Tongue (tissue), 2 donors: ENCODE data around the gene ALDH8A1. TPM values are rescaled to one million over a fixed set of nuclear protein-coding genes. Genes with fewer than 3 reads are reported as not detected.
"Not testable (repeated sequence)": the region's sequence is repeated elsewhere in the genome, so short reads cannot be mapped to it uniquely, and the experiment has no call there.

ENCODE experiments used
- DNase-seq: peaks from one replicate; pipeline ENCODE4 v3.0.0-alpha.2; 2015
- total RNA-seq: library from RNA; depleted of rRNA; stranded (reverse); fragments of >200 nt; gene quantifications from one replicate; pipeline ENCODE4 v1.2.3, GENCODE V29; 2014

Gene ALDH8A1
- total RNA-seq, 1 donor from 2014 or later = not detected

DNA sequence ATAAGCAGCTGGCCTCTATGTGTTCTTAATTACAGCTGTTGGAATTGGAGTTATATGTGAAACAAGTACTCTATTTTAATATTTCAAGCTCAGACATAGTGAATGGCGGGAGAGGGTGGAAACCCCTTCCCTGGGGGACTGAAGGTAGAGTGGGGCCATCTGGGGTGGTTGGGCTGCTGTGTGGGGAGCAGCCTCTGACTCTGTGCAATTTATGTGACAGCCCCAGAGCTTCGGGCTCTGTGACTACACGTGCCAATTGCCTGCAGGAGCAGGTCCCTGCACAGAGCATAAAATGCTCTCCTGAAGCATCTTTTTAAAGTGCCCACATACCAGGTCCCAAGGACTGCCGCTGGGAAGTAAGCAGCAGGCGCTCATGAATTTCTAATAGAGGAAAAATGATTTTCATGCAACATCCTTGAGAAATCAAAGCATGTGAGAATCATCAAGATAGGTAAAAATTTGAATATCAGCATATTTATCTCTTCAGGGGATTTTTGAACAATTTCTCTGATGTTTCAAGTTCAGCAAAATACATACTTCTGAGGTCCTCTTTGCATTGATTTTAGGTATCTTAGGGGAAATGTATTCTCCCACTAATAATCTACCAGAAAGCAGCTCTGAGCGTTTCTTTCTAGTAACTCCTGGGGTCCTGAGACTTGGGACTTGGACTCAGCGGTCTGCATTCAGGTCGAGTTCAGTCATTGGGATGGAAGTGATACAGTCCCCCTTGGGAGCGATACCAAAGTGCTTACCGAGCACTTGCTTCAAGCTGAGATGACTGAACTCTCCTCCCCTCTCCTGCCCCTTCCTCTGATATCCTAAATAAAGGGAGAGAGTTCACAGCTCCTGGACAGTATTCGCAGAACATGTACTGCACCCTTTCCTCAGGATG lies 40.0 kb downstream of the ALDH8A1 start:
- no peak for DNase-seq

DNA sequence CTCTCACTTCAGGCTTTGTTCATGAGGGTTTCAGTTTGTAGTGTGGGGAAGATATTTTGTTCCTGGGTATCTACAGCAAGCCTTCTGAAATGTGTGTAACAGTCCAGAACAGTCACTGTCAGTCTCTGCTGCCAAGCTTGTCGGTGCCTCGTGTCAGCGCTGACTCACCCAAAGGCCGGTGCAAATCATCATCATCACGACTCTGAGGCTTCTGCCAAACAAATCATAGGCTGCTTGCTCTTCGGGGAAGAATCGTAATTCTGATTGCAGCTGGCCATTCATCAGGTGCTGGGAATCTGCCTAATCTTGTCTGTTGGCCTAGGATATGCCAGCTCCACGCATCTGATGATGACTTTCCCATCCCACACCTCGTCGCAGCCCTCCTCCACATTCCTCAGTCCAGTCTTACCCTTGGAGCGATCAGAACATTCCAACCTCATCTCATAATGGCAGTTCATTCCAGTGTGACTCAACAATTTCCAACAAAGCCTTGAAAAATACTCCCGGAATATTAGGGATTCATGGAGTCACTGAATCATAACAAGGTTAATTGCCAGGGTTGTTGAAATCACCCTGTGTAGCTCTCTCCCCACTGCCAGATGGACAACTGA lies 40.9 kb downstream of the ALDH8A1 start:
- DNase-seq = peak; percentile 7

DNA sequence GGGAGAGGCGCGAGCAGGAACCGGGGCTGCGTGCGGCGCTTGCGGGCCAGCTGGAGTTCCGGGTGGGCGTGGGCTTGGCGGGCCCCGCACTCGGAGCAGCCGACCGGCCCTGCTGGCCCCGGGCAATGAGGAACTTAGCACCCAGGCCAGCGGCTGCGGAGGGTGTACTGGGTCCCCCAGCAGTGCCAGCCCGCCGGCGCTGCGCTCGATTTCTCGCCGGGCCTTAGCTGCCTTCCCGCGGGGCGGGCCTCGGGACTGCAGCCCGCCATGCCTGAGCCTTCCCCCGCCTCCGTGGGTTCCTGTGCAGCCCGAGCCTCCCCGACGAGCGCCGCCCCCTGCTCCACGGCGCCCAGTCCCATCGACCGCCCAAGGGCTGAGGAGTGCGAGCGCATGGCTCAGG lies 45.2 kb downstream of the ALDH8A1 start:
- DNase-seq = not testable (repeated sequence)

DNA sequence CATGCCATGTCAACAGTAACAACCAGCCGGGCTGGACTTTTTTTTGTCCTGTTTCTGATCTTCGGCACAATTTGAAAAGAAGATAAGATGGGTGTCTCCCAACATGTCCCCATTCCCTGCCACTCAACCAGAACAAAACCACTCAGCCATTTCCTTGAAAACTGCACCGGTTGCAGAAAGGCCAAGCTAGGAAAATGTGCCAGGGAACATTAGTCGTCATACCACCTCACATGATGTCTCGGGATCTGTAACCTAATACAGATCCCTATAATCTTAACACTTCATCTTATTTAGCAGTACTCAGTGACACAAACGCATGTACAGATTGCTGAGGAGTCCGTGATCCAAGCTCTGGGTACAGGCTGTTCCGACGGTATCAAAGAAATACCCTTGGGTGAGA lies 46.5 kb downstream of the ALDH8A1 start:
- no peak for DNase-seq

- DNase-seq = no peak
Observed at GRCh38 chr6:134902936-134903335, 47.0 kb downstream of the ALDH8A1 start.

DNA sequence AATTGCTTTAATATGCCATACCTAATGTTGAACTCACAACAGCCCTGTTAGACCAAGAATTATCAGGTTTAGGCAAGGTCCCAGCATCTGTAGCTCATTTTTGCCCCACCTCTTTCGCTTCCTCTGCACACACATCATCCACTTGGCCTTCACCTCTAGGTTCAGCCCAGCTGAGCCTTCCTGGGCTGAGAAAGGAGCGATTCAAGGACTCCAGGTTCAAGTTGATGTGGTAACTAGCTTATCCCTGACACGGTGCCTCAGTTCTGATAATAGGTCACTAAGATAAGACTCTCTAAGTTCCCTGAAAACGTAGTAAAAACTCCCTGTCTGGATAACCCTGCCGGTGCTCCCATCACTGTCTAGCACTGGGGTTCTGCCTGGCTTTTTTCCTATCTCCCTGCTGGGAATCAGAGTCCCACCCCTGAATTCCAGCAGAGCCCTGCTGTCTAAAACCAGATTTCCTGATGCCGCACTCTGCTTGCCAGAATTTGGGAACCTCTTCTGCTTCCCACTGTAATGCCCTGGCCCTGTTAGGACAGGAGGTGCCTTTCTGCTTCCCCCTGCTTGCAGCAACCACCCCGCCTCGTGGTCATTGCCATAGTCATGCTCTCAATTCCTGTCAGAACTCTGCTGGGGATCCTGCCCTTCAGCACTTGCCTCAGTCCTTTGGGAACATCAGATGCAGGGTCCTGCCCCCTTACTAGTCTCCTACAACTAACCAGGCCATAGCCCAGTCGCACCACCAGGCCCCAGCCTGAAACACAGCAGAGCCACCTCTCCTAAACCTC lies 47.6 kb downstream of the ALDH8A1 start:
- no peak for DNase-seq

GRCh38 chr6:134898575-134898974 lies 51.3 kb downstream of the ALDH8A1 start:
- DNase-seq = no peak

DNA sequence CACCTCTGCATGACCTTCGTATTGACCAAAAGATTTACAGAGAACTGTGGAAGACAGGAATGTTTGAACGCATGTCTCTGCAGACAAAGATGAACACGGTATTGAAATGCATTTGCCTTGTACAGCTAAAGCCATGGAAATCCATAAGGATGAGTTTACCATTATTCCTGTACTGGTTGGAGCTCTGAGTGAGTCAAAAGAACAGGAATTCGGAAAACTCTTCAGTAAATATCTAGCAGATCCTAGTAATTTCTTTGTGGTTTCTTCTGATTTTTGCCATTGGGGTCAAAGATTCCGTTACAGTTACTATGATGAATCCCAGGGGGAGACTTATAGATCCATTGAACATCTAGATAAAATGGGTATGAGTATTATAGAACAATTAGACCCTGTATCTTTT lies 51.7 kb downstream of the ALDH8A1 start:
- not testable (repeated sequence) for DNase-seq

- no peak for DNase-seq
Observed at GRCh38 chr6:134896910-134897309, 53.0 kb downstream of the ALDH8A1 start.

GRCh38 chr6:134894800-134895199 lies 55.1 kb downstream of the ALDH8A1 start:
- DNase-seq = no peak

GRCh38 chr6:134892362-134892761 lies 57.5 kb downstream of the ALDH8A1 start:
- no peak for DNase-seq

DNA sequence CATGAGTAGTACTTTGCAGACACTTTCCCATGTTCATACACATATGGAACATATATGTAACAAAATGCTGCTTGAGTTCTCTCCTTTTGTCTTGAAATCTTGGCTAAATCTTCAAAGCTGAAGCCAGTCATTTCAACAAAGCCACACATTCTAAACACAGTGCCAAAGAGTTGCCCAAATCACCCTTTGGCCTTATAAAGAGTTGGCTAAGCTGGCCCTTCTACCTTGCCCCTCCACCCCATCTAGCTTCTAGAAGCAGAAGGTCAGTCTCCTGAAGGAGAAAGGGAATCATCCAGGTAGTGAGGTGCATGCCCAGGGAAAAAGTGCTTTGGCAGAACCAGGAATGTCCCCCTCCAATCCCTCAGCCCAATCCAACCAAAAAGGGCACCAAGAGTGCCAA lies 58.3 kb downstream of the ALDH8A1 start:
- no peak for DNase-seq

GRCh38 chr6:134888316-134888715 lies 61.6 kb downstream of the ALDH8A1 start:
- DNase-seq = no peak

DNA sequence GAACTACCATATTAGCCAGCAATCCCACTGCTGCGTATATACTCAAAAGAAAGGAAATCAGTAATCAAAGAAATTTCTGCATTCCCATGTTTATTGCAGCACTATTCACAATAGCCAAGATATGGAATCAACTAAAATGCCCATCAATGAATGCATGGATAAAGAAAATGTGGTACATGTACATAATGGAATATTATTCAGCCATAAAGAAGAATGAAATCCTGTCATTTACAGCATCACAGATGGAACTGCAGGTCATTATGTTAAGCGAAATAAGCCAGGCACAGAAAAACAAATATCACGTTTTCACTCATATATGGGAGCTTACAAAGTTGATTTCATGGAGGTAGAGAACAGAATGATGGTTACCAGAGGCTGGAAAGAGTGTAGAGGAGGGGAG lies 65.1 kb downstream of the ALDH8A1 start:
- no peak for DNase-seq

GRCh38 chr6:134883314-134883713 lies 66.6 kb downstream of the ALDH8A1 start:
- DNase-seq = no peak

GRCh38 chr6:134882426-134883038 lies 67.4 kb downstream of the ALDH8A1 start:
- peak; percentile 86 for DNase-seq

- no peak for DNase-seq
Observed at GRCh38 chr6:134880487-134881190, 69.3 kb downstream of the ALDH8A1 start.

DNA sequence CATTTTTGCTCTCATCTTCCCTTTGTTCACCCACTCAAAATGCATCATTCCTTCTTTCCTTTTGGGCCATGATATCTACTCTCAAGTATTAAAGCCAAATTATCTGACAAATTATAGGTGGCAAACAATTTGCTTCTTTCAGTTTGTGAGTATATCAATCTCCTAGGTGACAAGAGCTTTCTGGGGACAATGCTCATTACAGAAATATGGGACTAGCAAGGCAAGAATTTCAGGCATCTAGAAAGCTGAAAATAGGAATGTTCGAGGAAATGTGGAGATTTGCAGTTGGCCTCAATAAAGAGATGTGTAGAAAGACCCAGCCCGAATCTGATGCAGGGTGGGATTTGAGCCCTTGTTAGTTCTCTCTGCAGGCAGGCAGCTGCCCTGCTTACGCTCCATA lies 71.8 kb downstream of the ALDH8A1 start:
- DNase-seq = no peak

DNA sequence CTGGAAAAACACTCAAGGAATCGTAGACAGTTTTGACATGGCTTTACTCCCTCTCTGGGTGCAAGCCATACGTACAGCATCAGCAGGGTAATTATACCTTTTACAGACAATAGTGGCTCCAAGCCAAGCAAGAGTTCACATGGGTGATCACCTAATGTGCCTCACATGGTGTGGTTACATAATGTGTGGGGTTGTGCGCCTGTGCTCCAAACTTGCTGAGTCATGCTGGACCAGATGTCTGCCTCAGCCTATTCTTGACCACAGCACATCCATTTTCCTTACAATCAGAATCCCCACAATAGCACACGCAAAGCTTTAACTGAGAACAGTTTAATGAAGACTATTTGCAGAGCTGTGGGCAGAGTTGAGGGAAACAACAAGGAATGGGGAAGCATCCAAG lies 74.5 kb downstream of the ALDH8A1 start:
- DNase-seq = no peak

DNA sequence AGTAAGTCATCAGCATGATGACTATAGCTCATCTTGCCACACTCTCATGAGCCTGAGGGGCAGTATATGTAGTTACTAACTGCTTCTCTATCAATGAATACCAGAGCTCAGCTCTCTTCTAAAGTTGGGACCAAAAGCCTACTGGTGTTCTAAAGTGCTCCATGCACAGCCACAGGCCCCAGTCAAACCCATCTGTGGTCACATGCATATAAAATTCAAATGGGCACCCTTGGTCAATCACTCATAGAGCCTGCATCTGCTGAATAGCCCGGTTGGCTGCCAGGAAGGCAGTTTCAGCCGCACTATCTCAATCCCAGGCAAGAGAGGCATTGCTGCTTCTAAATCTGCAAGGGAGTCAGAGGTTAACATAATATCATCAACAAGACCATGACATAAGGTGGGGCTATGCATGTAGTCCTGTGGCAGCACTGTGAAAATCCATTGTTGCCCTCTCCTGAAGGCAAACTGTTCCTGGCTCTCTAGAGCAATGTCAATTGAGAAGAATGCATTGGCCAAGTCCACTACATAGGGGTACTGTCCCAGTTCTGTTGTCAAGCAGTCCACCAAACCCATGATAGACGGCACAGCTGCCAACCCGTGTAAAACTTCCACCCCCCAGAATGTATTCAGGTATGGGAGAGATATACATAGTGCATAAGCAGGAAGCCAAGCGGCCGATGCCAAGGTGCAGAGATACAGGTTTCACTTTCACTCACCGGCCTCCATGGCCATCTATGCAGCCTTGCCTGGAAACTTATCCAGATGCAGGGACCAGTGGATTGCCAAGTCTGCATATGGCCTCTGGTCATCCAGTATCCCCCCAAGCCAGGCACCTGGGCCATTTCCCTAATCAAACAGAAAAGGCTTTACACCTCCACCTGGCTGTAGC lies 76.2 kb downstream of the ALDH8A1 start:
- no peak for DNase-seq
